Liver (tissue), 9 donors: Measurements from ENCODE around the gene CAPN7. TPM values are rescaled to one million over a fixed set of nuclear protein-coding genes. Genes with fewer than 3 reads are reported as not detected.

ENCODE experiments used
- DNase-seq: peaks from one replicate; pipeline ENCODE4 v3.0.0-alpha.2; 2017; ENCODE audit warnings: low spot score
- H3K27ac ChIP-seq, 2 donors: one replicate each; pipeline ENCODE4 v1.7.0; 2013; ENCODE audit warnings: inconsistent platforms in 2 of 2, low read length in 2 of 2, control low read depth in 1 of 2, low read depth in 1 of 2, mild to moderate bottlenecking in 1 of 2
- H3K27me3 ChIP-seq, 4 donors: one replicate each; pipeline versions ENCODE4 v1.6.1 to v1.7.0; 2013; ENCODE audit warnings: low read length in 3 of 4, inconsistent platforms in 1 of 4, mild to moderate bottlenecking in 1 of 4, moderate library complexity in 1 of 4; ENCODE audit not compliant: control insufficient read depth in 4 of 4, insufficient read depth in 4 of 4
- H3K36me3 ChIP-seq, 4 donors: one replicate each; pipeline versions ENCODE4 v1.6.1 to v1.7.0; 2013; ENCODE audit warnings: low read length in 3 of 4, mild to moderate bottlenecking in 3 of 4, low read depth in 1 of 4, moderate library complexity in 1 of 4; ENCODE audit not compliant: control insufficient read depth in 4 of 4, insufficient read depth in 3 of 4
- H3K4me1 ChIP-seq, 4 donors: one replicate each; pipeline versions ENCODE4 v1.6.1 to v1.7.0; 2013; ENCODE audit warnings: low read length in 3 of 4, mild to moderate bottlenecking in 3 of 4, moderate library complexity in 1 of 4; ENCODE audit not compliant: control insufficient read depth in 4 of 4, insufficient read depth in 4 of 4
- H3K4me3 ChIP-seq, 3 donors: one replicate each; pipeline versions ENCODE4 v1.6.1 to v1.7.0; 2013; ENCODE audit warnings: low read length in 3 of 3, control low read depth in 1 of 3, low read depth in 1 of 3, mild to moderate bottlenecking in 1 of 3
- H3K9ac ChIP-seq, 2 donors: one replicate each; pipeline ENCODE4 v1.7.0; 2013; ENCODE audit warnings: low read length in 2 of 2, mild to moderate bottlenecking in 2 of 2, moderate library complexity in 2 of 2, control low read depth in 1 of 2, low read depth in 1 of 2
- H3K9me3 ChIP-seq, 4 donors: one replicate each; pipeline versions ENCODE4 v1.6.1 to v1.7.0; 2013; ENCODE audit warnings: low read length in 3 of 4; ENCODE audit not compliant: control insufficient read depth in 4 of 4
- CTCF ChIP-seq: fragments of 150-350 bp; IDR thresholded peaks from 2 replicates; pipeline ENCODE4 v1.5.1; 2017; ENCODE audit warnings: improper control_type of control experiment, low read depth, low read length; ENCODE audit not compliant: missing input control
- EGR1 ChIP-seq, 2 donors: IDR thresholded peaks; 2 replicates each; pipeline ENCODE4 v1.6.1; 2016 to 2018; ENCODE audit warnings: antibody characterized with exemption in 2 of 2, low read depth in 2 of 2
- FOXA1 ChIP-seq: IDR thresholded peaks from 2 replicates; pipeline ENCODE4 v1.6.1; 2016; ENCODE audit warnings: antibody characterized with exemption
- FOXA2 ChIP-seq: IDR thresholded peaks from 2 replicates; pipeline ENCODE4 v1.6.1; 2016; ENCODE audit warnings: antibody characterized with exemption
- GABPA ChIP-seq, 2 donors: IDR thresholded peaks in 1 of 2; conservative IDR thresholded peaks in 1 of 2; 2 replicates each; pipeline ENCODE4 v1.6.1; 2016; ENCODE audit warnings: antibody characterized with exemption in 2 of 2, mild to moderate bottlenecking in 1 of 2, moderate library complexity in 1 of 2
- HNF4A ChIP-seq, 2 donors: conservative IDR thresholded peaks; 2 replicates each; pipeline ENCODE4 v1.6.1; 2016; ENCODE audit warnings: antibody characterized with exemption in 2 of 2, mild to moderate bottlenecking in 2 of 2
- HNF4G ChIP-seq: IDR thresholded peaks from 2 replicates; pipeline ENCODE4 v1.6.1; 2016; ENCODE audit warnings: antibody characterized with exemption
- JUND ChIP-seq, 2 donors: IDR thresholded peaks; 2 replicates each; pipeline ENCODE4 v1.6.1; 2016; ENCODE audit warnings: antibody characterized with exemption in 2 of 2
- MAX ChIP-seq: IDR thresholded peaks from 2 replicates; pipeline ENCODE4 v1.6.1; 2016; ENCODE audit warnings: antibody characterized with exemption
- RAD21 ChIP-seq, 2 donors: IDR thresholded peaks; 2 replicates each; pipeline ENCODE4 v1.6.1; 2016; ENCODE audit warnings: antibody characterized with exemption in 2 of 2, mild to moderate bottlenecking in 2 of 2
- REST ChIP-seq: IDR thresholded peaks from 2 replicates; pipeline ENCODE4 v1.6.1; 2016; ENCODE audit warnings: antibody characterized with exemption, mild to moderate bottlenecking
- RXRA ChIP-seq, 2 donors: IDR thresholded peaks; 2 replicates each; pipeline ENCODE4 v1.6.1; 2017 to 2018; ENCODE audit warnings: antibody characterized with exemption in 2 of 2, mild to moderate bottlenecking in 1 of 2
- TAF1 ChIP-seq: conservative IDR thresholded peaks from 2 replicates; pipeline ENCODE4 v1.6.1; 2016; ENCODE audit warnings: antibody characterized with exemption, mild to moderate bottlenecking
- YY1 ChIP-seq: IDR thresholded peaks from 2 replicates; pipeline ENCODE4 v1.6.1; 2016; ENCODE audit warnings: antibody characterized with exemption, mild to moderate bottlenecking
- WGBS: extraction: QIAGEN DNeasy Blood & Tissue Kit; methylation state at CpG from one replicate; pipeline ENCODE4 v1.1.7; 2013; 5-methylcytosine and 5-hydroxymethylcytosine counted together
- polyA plus RNA-seq, 2 donors: library from polyadenylated mRNA; stranded (reverse) in 1 of 2; unstranded in 1 of 2; fragments of 200-250 nt in 1 of 2; fragments of >200 nt in 1 of 2; fragmentation: Nextera tagmentation in 1 of 2; extraction: Ambion mirVana in 1 of 2; gene quantifications; one replicate each; pipeline versions ENCODE4 v1.2.1 to v1.2.3, GENCODE V29; 2013 to 2015
- total RNA-seq, 2 donors: library from RNA; depleted of rRNA; stranded (reverse); fragments of >200 nt; gene quantifications; one replicate each; pipeline ENCODE4 v1.2.3, GENCODE V29; 2014
- donor health status: healthy.
- donor health status: healthy.
- donor health status: healthy.
- donor health status: healthy.
- donor health status: healthy.

Gene CAPN7
- total and polyA plus RNA-seq, 4 donors = 9.5 to 41.9 (median 17.9) TPM

GRCh38 chr3:15263120-15263519 is 57.1 kb downstream of the CAPN7 start:
- Histone ChIP-seq H3K9me3 (no peaks in the 10 kb centered on the region), H3K4me1 (peaks cover 0 to 5% (median under 1%) of the 10 kb centered on the region in 4 donors), H3K9ac (no peak overlapping the region), H3K36me3 (peaks cover 2 to 17% (median 7%) of the 10 kb centered on the region in 4 donors), H3K27ac (no peak overlapping the region), H3K4me3 (no peak overlapping the region), H3K27me3 (no peaks in the 10 kb centered on the region)
- WGBS = 88% methylated on average over 4 of the region's 4 CpGs
- no peak for TF ChIP-seq RXRA (IDR thresholded peaks at IDR 0.05)
- TF ChIP-seq MAX = no peak
- no peak for TF ChIP-seq FOXA1
- no peak for TF ChIP-seq JUND (IDR thresholded peaks at IDR 0.05)
- no peak for TF ChIP-seq TAF1
- no peak for TF ChIP-seq FOXA2
- TF ChIP-seq GABPA (IDR thresholded peaks at IDR 0.05 in 1 of 2, conservative IDR thresholded peaks at IDR 0.05 in 1 of 2) = no peak
- TF ChIP-seq HNF4A (conservative IDR thresholded peaks at IDR 0.05) = no peak
- TF ChIP-seq YY1 = no peak
- TF ChIP-seq CTCF = no peak
- TF ChIP-seq EGR1 (IDR thresholded peaks at IDR 0.05; ENCODE audit: low read depth in 2 of 2) = no peak
- TF ChIP-seq REST = no peak
- no peak for TF ChIP-seq HNF4G
- no peak for DNase-seq

GRCh38 chr3:15263926-15264325 is 57.9 kb downstream of the CAPN7 start:
- DNase-seq = no peak
- Histone ChIP-seq H3K9me3 (no peaks in the 10 kb centered on the region), H3K27me3 (no peaks in the 10 kb centered on the region), H3K27ac (no peak overlapping the region), H3K4me3 (no peak overlapping the region), H3K36me3 (peaks cover 0 to 9% (median 2%) of the 10 kb centered on the region in 4 donors), H3K9ac (no peak overlapping the region), H3K4me1 (peaks cover 0 to 8% (median 2%) of the 10 kb centered on the region in 4 donors)
- TF ChIP-seq RAD21 (IDR thresholded peaks at IDR 0.05) = no peak
- TF ChIP-seq TAF1 = no peak
- TF ChIP-seq YY1 = no peak
- TF ChIP-seq GABPA (IDR thresholded peaks at IDR 0.05 in 1 of 2, conservative IDR thresholded peaks at IDR 0.05 in 1 of 2) = no peak
- 71% methylated on average over 2 of the region's 2 CpGs for WGBS
